ENCODE results near the gene TMCO6.
"Not testable (repeated sequence)": the region's sequence is repeated elsewhere in the genome, so short reads cannot be mapped to it uniquely, and the experiment has no call there.

The TMCO6 gene

DNA sequence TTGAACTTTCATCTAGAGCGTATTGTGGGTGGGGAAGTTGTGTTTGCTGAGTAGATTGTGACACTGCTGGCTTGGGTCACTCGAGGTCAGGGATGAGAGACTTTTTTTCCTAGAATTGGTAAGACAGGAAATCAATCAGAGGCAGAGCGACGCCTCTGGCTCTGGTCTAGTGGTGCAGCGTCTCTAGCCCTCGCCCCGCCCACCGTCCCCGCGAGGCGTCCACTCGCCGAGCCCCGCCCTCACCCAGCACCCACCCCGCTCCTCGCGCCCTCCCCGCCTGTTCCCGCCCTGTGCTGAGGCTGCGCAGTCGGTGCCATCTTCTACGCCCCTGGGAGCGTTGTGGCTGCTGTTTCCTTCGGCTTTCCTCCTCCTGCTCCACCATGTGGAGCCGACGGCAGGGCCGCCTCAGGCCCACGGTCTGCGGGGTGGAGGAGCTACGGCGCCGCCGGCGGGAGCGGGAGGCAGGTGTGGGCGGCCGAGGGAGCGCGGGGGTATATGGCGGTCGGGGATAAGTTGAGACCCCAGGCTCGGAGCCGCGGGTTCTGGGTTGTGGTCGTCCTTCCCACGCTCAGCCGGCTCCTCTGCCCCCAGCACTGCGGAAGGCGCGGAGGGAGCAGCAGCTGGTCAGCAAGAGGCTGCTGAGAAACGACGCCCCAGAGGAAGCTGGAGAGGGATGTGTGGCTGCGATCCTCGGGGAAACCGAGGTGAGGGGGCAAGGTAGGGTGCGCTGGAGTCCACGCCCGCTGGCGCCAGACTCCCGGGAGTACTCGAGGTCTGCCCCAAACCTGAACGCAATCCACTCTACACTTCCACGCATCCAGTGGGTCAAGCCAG, at the start of gene TMCO6:
TSS of gene TMCO6 (plus strand) at position 304 of the 834 bp plus-strand sequence. CDS start at position 381, 77 bp downstream.
- DNase-seq (ENCODE audit: low spot score), result peak; percentile 79
- no peak for FAIRE-seq

DNA sequence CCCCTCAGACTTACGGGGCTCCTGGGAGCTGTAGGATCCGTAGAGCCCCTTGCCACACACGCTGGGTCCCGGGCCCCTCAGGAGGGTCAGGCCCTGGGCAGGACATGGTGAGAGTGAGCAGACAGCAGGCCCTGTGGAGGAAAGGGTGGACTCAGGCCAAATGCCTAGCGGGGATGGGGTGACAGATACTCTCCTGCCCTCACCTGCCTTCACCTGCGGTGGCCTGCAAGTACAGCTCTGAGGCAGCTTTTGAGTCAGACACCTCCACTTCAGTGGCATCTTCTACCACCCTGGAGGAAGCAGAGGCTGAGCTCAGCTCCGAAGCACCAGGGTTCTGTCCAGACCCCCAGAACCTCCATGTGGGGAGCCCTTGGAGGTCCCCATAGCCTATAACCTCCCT, 48.4 kb upstream of the TMCO6 start:
- DNase-seq (ENCODE audit: low spot score) (no peak), FAIRE-seq (no peak)

DNA sequence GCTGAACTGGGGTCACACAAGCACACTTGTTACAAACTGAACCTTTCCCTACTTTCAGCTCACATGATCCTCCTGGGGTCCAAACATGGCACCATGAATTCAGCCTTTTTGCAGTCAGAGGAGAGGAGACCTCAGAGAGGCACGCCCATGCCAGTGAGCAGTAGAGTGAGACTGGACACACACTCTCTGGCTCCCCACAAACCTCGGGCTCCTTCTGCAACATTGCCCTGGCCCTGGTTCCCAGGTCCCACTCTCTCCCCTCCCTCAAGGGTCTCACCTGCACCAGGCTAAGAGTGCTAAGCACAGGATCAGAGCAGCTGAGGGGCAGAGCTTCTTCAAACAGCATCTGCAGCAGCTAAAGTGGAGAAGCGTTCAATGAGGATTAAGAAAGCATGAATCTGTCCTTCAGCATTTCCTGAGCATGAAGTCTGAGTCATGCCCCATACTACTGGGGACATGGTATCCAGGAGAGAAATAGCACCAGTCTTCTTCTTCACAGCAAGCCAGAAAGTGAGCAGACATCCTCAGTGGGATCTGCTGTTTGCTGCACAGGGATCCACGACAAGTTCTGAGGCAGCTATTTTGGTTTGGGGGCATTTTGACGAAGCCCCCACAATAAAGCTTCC, 47.4 kb upstream of the TMCO6 start:
- DNase-seq (ENCODE audit: low spot score), result no peak
- FAIRE-seq, result no peak

DNA sequence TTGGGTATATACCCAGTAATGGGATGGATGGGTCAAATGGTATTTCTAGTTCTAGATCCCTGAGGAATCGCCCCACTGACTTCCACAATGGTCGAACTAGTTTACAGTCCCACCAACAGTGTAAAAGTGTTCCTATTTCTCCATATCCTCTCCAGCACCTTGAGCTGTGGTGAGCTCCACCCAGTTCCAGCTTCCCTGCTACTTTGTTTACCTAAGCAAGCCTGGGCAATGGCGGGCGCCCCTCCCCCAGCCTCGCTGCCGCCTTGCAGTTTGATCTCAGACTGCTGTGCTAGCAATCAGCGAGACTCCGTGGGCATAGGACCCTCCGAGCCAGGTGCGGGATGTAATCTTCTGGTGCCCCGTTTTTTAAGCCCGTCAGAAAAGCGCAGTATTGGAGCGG, 46.2 kb upstream of the TMCO6 start:
- FAIRE-seq; DNase-seq (ENCODE audit: low spot score): not testable (repeated sequence)

DNA sequence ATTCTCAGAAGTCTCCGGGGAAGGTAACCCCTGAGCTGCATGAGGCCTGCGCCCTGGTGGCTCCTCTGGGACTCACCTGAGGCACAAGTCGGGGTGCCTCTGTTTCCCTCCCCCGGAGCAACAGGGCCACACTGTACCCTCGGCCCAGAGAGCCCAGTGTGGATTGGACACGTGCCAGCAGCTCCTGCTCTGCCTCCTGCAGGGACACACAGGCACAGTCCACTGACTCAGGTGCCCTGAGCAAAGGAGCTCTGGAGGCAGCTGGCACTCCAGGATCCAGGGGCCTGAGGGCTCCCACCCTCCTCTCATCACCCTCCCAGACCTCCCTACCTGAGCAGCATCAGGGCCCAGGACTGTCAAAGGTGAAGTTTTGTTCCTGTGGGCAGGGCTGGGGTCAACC, 45.1 kb upstream of the TMCO6 start:
- FAIRE-seq, result no peak
- no peak for DNase-seq (ENCODE audit: low spot score)

DNA sequence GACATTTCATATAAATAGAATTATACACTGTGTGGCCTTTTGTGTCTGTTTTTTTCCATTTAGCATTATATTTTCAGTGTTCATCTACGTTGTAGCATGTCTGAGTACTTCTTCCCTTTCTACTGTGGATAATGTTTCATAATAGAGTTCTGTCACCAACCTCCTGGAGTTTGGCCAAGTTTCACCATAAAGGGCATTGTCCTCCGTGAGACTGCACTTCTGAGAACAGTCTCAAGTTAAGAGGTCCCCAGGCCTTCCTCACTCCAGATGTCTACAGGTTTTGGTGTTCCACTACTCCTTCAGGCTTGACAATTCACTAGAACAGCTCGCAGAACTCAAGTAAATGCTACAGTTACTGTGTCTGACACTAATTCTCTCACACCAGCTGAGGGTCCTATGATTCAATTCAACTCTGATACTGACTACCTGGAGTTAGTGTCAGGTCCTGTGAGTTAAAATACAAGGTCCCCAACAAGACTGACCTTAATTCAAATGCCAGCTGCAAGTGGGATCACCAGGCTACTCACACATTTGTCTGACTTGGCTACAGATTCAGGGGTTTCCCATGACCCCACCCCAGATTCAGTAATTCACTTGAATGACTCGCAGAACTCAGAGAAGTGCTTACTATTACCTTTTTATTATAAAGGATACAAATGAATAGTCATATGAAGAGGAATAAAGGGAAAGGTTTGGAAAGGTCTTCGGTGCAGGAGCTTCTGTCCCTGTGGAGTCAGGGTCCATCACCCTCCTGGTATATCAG, 43.5 kb upstream of the TMCO6 start:
- FAIRE-seq (no peak), DNase-seq (ENCODE audit: low spot score) (no peak)

DNA sequence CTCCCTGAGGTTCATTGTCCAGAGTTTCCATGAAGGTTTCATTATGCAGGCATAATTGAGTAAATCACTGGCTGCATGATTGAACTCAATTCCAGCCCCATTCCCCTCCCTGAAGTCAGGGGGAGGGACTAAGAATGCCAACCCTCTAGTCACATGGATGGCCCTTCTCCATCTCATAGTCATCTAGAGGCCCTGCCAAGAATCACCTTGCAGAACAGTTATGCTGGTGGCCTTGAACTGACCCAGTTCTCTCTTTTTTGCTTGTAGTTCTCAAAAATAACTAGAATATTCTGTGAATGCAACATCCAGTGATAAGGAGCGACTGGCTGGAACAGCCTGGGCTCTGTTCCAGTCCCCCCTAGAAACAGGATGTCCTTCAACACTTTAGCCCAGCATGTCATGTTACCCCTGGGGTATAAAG, 42.9 kb upstream of the TMCO6 start:
- no peak for DNase-seq (ENCODE audit: low spot score)
- no peak for FAIRE-seq

DNA sequence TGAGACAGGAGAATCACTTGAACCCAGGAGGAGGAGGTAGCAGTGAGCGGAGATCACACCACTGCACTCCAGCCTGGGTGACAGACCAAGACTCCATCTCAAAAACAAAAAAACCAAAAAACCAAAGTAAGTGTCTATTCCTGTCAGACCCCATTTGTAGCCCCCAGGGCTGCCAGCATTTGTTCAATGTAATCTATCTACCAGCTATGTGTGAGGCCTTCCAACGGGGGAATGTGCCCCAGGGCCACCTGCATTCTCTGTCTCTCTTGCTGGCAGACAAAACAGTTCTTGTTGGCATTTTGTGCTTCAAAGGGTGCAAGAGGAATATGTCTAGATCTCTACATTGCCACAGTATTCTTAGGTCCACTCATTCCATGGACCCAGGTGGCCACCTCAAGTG, 40.4 kb upstream of the TMCO6 start:
- DNase-seq (ENCODE audit: low spot score) (no peak), FAIRE-seq (no peak)

DNA sequence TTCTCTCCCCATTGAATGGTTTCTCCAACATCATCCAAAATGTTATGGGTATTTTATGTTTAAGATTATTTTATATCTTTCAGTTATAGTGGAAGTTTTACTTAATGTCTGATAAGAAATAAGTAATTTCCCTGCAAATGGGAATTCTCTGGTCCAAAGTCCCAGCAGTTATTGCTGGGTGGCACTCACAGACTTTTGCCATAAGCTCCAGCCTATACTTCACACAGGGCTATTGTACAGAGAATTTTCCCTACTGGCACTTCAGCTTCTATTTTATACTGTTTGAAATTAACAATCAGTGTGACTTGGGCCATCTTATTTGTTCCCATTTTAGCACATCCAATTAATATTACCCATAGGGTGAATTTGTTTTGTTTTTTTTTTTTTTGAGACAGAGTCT, 39.2 kb upstream of the TMCO6 start:
- FAIRE-seq (no peak), DNase-seq (ENCODE audit: low spot score) (no peak)

DNA sequence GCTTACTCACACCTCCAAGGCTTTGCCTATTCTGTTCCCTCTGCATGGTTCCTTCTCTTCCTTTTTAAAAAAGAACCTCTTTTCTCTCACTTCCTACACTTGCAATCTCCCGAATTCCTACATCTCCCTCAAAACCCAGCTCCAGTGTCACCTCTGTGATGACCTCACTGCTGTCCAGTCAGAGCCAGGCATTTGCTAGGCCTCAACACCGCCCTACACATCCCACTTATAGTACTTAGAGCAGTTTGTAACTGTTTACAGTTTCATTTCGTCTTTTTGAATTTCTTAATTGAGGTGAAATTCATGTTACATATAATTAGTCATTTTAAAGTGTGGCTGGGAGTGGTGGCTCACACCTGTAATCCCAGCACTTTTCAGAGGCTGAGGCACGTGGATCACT, 37.1 kb upstream of the TMCO6 start:
- FAIRE-seq, result no peak

DNA sequence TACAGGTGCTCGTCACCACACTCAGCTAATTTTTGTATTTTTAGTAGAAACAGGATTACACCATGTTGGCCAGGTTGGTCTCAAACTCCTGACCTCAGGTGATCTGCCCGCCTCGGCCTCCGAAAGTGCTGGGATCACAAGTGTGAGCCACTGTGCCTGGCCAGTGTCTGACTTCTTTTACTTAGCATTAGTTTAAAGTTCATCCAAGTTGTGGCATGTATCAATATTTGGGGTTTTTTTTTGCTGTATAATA, 35.9 kb upstream of the TMCO6 start:
- DNase-seq (ENCODE audit: low spot score); FAIRE-seq: not testable (repeated sequence)

More for the DNA sequence above, 37.1 kb upstream of the TMCO6 start:
- DNase-seq (ENCODE audit: low spot score), result no peak

DNA sequence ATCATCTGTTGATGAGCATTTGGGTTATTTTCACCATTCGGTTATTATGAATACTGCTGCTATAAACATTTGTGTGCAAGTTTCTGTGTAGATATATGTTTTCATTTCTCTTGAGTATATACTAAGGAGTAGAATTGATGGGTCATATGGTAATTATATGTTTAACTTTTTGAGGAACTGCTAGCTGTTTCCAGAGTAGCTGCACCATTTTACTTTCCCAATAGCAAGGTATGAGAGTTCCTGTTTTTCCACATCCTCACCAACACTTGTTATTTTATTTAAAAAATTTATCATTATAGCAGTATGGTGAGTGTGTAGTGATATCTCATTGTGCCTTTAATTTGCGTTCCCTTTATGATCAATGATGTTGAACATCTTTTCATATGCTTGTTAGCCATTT, 35.5 kb upstream of the TMCO6 start:
- FAIRE-seq, result no peak
- no peak for DNase-seq (ENCODE audit: low spot score)

DNA sequence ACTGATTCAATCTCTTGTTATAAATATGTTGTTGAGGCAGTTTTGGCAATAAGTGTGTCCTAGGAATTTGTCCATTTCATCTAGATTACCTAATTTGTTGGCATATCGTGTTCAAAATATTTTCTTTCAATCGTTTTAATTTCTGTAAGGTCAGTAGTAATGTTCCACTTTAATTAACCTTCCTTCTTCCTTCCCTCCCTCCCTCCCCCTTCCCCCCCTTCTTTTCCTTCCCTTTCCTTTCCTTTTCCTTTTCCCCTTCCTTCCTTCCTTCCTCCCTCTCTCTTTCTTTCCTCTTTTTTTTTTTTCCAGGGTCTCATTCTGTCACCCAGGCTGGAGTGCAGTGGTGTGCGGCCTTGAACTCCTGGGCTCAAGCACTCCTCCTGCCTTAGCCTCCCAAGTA, 33.4 kb upstream of the TMCO6 start:
- DNase-seq (ENCODE audit: low spot score), result no peak
- no peak for FAIRE-seq

DNA sequence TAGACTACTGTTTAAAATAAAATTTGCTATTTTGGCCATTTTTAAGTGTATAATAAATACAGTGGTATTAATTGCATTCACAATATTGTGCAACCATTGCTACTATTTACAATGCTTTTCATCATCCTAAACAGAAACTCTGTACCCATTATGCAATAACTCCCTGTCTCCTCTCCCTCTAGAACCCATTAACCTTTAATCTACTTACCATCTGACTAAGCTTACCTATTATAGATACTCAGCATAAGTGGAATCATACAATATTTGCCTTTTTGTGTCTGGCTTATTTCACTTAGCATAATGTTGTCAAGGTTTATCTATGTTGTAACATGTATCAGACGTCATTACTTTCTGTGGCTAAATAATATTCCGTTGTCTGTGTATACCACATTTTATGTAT, 32.2 kb upstream of the TMCO6 start:
- FAIRE-seq (no peak), DNase-seq (ENCODE audit: low spot score) (no peak)

DNA sequence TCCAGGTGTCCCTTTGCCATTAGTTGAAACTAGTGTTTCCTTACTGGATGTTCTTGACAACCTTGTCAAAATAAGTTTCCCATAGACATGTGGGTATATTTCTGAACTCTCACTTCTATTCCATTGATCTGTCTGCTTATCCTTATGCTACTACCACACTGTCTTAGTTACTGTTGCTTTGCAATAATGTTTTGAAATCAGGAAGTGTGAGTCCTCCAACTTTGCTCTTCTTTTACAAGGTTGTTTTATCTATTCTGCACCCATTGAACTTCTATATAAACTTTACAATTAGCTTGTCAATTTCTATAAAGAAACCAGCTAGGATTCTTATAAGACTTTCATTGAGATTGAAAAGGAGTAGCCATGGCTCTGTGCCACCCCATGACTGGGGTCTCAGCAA, 30.5 kb upstream of the TMCO6 start:
- FAIRE-seq, result no peak
- no peak for DNase-seq (ENCODE audit: low spot score)

DNA sequence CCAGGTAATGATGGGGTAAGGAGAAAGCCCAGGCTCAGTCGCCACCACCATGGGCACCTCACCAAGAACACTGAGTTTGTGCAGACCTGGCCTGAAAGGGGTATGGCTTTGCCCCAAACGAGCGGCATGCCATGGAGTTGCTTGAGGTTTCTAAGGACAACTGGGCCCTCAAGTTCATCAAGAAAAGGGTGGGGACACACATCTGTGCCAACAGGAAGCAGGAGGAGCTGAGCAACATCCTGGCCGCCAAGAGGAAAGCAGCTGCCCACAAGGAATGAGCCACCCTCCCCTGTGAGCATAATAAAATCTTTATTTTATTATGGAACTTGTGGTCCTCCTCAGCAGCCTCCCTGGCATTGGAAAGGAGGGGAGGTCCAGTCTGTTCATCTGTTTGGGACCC, 30.1 kb upstream of the TMCO6 start:
- DNase-seq (ENCODE audit: low spot score), result no peak
- FAIRE-seq, result no peak

DNA sequence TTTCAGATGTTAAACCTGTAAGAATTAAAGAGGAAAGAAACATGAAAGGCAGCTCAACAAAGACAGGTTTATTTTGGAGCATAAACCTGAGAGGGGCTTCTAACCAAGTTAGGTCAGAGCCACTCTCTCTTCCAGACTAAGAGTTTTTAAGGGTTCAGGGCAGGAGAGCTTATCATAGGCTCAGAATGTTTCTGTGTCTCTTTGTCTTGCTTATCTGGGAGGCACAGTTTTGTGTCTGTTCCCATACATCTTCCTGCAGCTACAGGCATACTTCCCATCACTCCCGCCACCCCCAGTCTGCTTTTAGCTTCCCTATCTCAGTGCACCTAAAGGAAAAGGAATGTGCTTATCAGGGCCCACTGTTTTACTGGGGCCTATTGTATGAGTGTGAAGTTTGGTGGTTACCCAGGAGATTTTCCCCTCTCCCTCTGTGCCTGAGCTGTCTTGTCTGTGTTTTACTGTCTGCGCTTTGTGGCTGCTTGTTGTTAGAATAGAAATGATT, 28.2 kb upstream of the TMCO6 start:
- FAIRE-seq (no peak), DNase-seq (ENCODE audit: low spot score) (no peak)

DNA sequence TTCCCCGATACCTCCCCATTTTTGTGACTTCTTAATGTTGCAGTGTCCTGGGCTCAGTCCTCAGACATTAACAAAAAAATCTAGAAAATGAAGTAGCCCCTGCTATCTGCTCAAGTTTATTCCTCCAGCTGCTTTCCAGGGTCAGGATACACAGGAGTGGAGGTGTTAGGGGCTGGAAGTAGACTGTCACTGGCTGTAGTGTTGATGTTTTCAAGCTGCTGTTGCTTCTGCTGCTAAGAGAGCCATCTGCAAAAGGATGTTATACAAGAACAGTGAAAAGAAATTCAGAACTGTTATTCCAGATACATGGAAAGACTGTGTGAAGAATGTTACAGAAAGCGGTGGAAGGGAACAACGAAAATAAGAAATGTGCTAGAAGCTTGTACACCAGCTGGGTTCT, 16.9 kb upstream of the TMCO6 start:
- FAIRE-seq, result no peak
- DNase-seq (ENCODE audit: low spot score), result no peak

DNA sequence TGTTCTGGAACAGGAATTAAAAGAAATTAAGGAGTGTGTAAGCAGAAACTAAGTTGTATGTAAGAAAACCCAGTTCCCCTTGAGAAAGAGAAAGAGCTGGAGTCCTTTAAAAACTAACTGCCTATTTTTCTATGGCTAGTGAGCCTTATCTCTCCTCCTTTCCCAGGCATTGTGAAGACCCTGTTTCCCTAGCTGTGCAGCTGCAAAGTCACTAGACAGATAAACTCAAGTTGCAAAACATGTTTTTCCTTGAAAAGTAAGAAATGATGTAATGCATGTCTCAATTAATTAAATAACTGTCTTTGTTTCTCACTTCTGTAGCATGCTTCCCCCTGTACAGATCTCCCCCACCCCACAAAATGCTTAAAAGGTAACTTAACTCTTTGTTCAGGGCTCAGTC, 16.2 kb upstream of the TMCO6 start:
- DNase-seq (ENCODE audit: low spot score); FAIRE-seq: not testable (repeated sequence)

DNA sequence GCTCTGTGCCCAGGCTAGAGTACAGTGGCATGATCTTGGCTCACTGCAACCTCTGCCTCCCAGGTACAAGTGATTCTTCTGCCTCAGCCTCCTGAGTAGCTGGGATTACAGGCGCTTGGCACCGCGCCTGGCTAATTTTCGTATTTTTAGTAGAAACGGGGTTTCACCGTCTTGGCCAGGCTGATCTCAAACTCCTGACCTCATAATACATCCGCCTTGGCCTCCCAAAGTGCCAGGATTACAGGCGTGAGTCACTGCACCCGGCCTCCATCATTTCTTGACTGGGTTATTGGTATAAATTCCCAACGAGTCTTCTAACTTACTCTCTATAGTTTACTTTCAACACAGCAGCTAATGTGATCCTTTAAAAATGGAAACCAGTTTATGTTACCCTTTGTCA, 14.4 kb upstream of the TMCO6 start:
- DNase-seq (ENCODE audit: low spot score); FAIRE-seq: not testable (repeated sequence)

DNA sequence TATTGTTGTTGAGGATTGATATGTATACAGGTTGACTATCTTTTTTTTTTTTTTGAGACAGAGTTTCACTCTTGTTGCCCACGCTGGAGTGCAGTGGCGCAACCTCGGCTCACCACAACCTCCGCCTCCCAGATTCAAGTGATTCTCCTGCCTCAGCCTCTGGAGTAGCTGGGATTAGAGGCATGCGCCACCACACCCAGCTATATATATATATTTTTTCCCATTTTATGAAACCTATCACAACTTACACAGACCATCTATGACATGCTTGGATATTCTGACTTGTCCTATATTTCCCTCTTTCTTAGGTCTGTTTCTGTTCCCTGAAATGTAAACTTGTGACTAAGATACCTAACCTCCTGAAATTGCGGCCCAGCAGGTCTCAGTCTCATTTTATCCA, 11.3 kb upstream of the TMCO6 start:
- FAIRE-seq, result no peak
- no peak for DNase-seq (ENCODE audit: low spot score)

DNA sequence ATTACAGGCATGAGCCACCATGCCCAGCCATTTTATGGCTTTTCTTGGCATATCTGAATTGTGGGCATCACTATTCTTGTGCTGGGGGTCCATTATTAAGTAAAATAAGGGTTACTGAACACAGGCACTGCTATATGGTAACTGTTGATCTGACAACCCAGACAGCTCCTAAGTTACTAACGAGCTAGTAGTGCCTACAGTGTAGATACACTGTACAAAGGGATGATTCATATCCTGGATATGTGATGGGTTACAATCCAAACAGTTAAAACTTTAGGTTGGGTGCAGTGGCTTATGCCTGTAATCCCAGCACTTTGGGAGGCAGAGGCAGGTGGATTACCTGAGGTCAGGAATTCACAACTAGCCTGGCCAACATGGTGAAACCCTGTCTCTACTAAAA, 10.5 kb upstream of the TMCO6 start:
- FAIRE-seq (no peak), DNase-seq (ENCODE audit: low spot score) (no peak)
